ENCODE results near the gene GRAMD1A. TPM values are rescaled to one million over a fixed set of nuclear protein-coding genes. Genes with fewer than 3 reads are reported as not detected.

GRAMD1A gene
- total RNA-seq, 1 experiment from 2014 or later: 125 TPM

GRCh38 chr19:35015270-35015953 lies 15.3 kb downstream of the GRAMD1A start:
- no peak overlapping the region for H3K27ac Mint-ChIP-seq
- no peak overlapping the region for H4K5ac ChIP-seq (ENCODE audit: insufficient read length, low read depth, low read length)
- H4K91ac ChIP-seq (ENCODE audit: insufficient read length, low read depth, low read length): no peak overlapping the region
- H3K4ac ChIP-seq (ENCODE audit: low read depth, low read length): no peak overlapping the region
- no peak overlapping the region for H3K27ac ChIP-seq (ENCODE audit: insufficient read length, low read depth, low read length)
- no peak for TF ChIP-seq CTCF (conservative IDR thresholded peaks at IDR 0.05)
- no peak overlapping the region for H2BK12ac ChIP-seq (ENCODE audit: insufficient read length, low read depth, low read length)
- H3K14ac ChIP-seq (ENCODE audit: insufficient read depth, low read length): no peak overlapping the region
- peaks cover 73 to 98% (median 89%) of the 10 kb centered on the region in 3 experiments for H3K36me3 Mint-ChIP-seq (ENCODE audit: insufficient read depth in 1 of 3, low read depth in 3 of 3)
- H2BK5ac ChIP-seq (ENCODE audit: insufficient read length, low read length): no peak overlapping the region
- H3T11ph ChIP-seq (ENCODE audit: low read length): no peak overlapping the region
- no peak overlapping the region for H2AK5ac ChIP-seq (ENCODE audit: insufficient read length, low read length)
- H3K79me1 ChIP-seq (ENCODE audit: insufficient read depth, low read depth, low read length, poor library complexity, severe bottlenecking): no peaks in the 10 kb centered on the region
- H3K79me2 ChIP-seq (ENCODE audit: insufficient read depth, low read length): no peaks in the 10 kb centered on the region
- no peaks in the 10 kb centered on the region for H3K27me3 Mint-ChIP-seq (ENCODE audit: low read depth)
- H3K4me1 Mint-ChIP-seq: 0 out of 4 replicates have a peak, but pooled peaks cover 0 to 6% of the 10 kb centered on the region in 2 experiments
- no peaks in the 10 kb centered on the region for H3K23me2 ChIP-seq (ENCODE audit: insufficient read length, low read depth, low read length, poor library complexity, severe bottlenecking)
- no peaks in the 10 kb centered on the region for H3K27me3 ChIP-seq (ENCODE audit: insufficient read depth, low read length)
- H3K4me2 ChIP-seq (ENCODE audit: insufficient read depth, insufficient read length, low read length): no peak overlapping the region
- H4K20me1 ChIP-seq (ENCODE audit: control insufficient read depth, insufficient read depth, insufficient read length): no peaks in the 10 kb centered on the region
- no peak overlapping the region for H3K18ac ChIP-seq (ENCODE audit: insufficient read length, low read depth, low read length)
- H3K56ac ChIP-seq (ENCODE audit: insufficient read length, low read depth, low read length): no peak overlapping the region
- no peak overlapping the region for H3K9ac ChIP-seq (ENCODE audit: extremely low read depth, insufficient read length, low read length)
- no peaks in the 10 kb centered on the region for H3K4me1 ChIP-seq (ENCODE audit: insufficient read depth, low read length)
- H3K9me3 Mint-ChIP-seq: no peaks in the 10 kb centered on the region
- H4K8ac ChIP-seq (replicated peaks; ENCODE audit: insufficient read length, low read depth, low read length): no peak overlapping the region
- H3K23ac ChIP-seq (ENCODE audit: insufficient read length, low read depth, low read length): no peak overlapping the region
- H2BK20ac ChIP-seq (ENCODE audit: low read depth, low read length, poor library complexity, severe bottlenecking): no peak overlapping the region
- no peak for DNase-seq
- no peak overlapping the region for H2AFZ ChIP-seq (ENCODE audit: low read length)
- H2BK15ac ChIP-seq (ENCODE audit: low read depth, low read length): no peak overlapping the region
- no CpG with 5 or more reads among the region's 16 CpGs for WGBS (ENCODE audit: extremely low coverage, insufficient read length, low lambda C conversion rate)
- H3K4me3 Mint-ChIP-seq: no peak overlapping the region; a peak in 1 of 5 replicates
- H3K9me3 ChIP-seq (ENCODE audit: control insufficient read depth, low read depth, low read length): no peaks in the 10 kb centered on the region
- H2BK120ac ChIP-seq (ENCODE audit: low read depth, low read length, poor library complexity, severe bottlenecking): no peak overlapping the region
